DOHH2 (cell line): ENCODE measurements around the gene GALK2.

ENCODE experiments used
- H3F3A ChIP-seq: fragments of 200-600 bp; sonication (generic), shearing (Covaris generic); 2 replicates; pipeline ENCODE4 v1.6.0; 2016; ENCODE audit warnings: antibody characterized with exemption, mild to moderate bottlenecking; ENCODE audit not compliant: control insufficient read depth, insufficient read depth
- H3K27ac ChIP-seq: fragments of 200-600 bp; sonication (generic); 2 replicates; pipeline ENCODE4 v1.5.1; 2014; ENCODE audit warnings: low read depth, mild to moderate bottlenecking, low read length, moderate library complexity
- H3K27me3 ChIP-seq: fragments of 200-600 bp; sonication (generic); 2 replicates; pipeline ENCODE4 v1.6.1; 2014; ENCODE audit warnings: mild to moderate bottlenecking, low read length, mixed read lengths; ENCODE audit not compliant: control insufficient read depth
- H3K36me3 ChIP-seq: fragments of 200-600 bp; sonication (generic); 2 replicates; pipeline ENCODE4 v1.6.1; 2014; ENCODE audit warnings: mild to moderate bottlenecking, low read length, moderate library complexity, mixed read lengths; ENCODE audit not compliant: control insufficient read depth
- H3K4me1 ChIP-seq: fragments of 200-600 bp; sonication (generic); 2 replicates; pipeline ENCODE4 v1.6.1; 2014; ENCODE audit warnings: mild to moderate bottlenecking, low read length, mixed read lengths; ENCODE audit not compliant: control insufficient read depth
- H3K4me2 ChIP-seq: fragments of 200-600 bp; sonication (generic); 2 replicates; pipeline ENCODE4 v1.6.0; 2014; ENCODE audit warnings: mild to moderate bottlenecking, low read length, moderate library complexity
- H3K4me3 ChIP-seq: fragments of 200-600 bp; sonication (generic); 2 replicates; pipeline ENCODE4 v1.5.1; 2014; ENCODE audit warnings: mild to moderate bottlenecking, low read length, mixed read lengths
- H3K79me2 ChIP-seq: fragments of 200-600 bp; sonication (generic); 2 replicates; pipeline ENCODE4 v1.6.1; 2014; ENCODE audit warnings: mild to moderate bottlenecking, low read length, mixed read lengths; ENCODE audit not compliant: control insufficient read depth
- H3K9me2 ChIP-seq: fragments of 200-600 bp; sonication (generic); replicated peaks from 2 replicates; pipeline ENCODE4 v1.6.1; 2014; ENCODE audit warnings: mild to moderate bottlenecking, low read length, mixed read lengths; ENCODE audit not compliant: control insufficient read depth
- H3K9me3 ChIP-seq: fragments of 200-600 bp; sonication (generic); 2 replicates; pipeline ENCODE4 v1.6.1; 2014; ENCODE audit warnings: antibody characterized with exemption, low read length, mixed read lengths; ENCODE audit not compliant: control insufficient read depth, insufficient read depth
- H4K20me1 ChIP-seq: fragments of 200-600 bp; sonication (generic); 2 replicates; pipeline ENCODE4 v1.6.0; 2014; ENCODE audit warnings: low read depth, mild to moderate bottlenecking, antibody characterized with exemption, low read length, moderate library complexity; ENCODE audit not compliant: control insufficient read depth, insufficient read depth
- CTCF ChIP-seq: fragments of 200-600 bp; sonication (generic); IDR thresholded peaks from one replicate; pipeline ENCODE4 v1.5.1; 2014; ENCODE audit warnings: antibody characterized with exemption, mild to moderate bottlenecking, low read depth, low read length; ENCODE audit not compliant: poor library complexity, severe bottlenecking
- EZH2phosphoT487 ChIP-seq: fragments of 200-600 bp; sonication (generic); IDR thresholded peaks from 2 replicates; pipeline ENCODE4 v1.6.1; 2017; ENCODE audit warnings: borderline replicate concordance, mild to moderate bottlenecking, antibody characterized with exemption, low read length, moderate library complexity, mixed read lengths

The GALK2 gene

DNA sequence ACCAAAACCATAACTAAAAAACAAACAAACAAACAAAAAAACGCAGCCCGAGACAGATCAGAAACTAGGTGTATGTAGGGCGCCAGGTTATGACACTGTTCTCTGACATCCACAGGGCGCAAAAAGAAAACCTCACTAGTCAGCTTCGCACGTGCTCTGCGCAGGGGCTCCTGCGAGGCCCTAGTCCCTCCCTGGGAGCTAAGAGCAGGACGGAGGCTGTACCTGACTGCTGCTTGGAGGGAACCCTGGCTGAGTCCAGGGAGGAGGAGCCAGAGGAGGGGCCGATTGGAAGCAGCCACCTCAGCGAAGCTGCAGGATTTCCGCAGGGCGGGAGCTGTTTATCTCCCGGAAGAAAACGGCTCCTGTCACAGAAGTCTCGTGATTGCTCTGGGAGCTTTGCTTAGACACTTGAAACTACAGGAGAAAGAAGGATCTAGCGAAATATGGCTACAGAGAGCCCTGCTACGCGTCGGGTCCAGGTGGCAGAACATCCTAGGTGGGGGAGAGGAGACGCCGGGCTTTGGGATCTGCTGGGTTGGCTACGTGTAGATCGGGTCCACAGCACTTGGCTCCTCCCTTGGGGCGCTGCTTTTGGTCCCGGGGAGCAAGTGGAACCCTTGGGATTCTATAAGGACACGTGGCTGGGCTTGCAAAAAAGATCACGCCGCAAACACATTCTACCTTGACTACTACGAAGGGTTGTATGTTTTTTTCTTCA is at the start of gene GALK2:
Gene GALK2 (plus strand): TSS at position 368 of the 718 bp plus-strand sequence. CDS start 76 bp downstream, at position 444.
- H3K79me2 ChIP-seq = peaks cover 48% of the 10 kb centered on the region
- peaks cover 6% of the 10 kb centered on the region; the same call in 1 of the 2 replicates for H3K36me3 ChIP-seq
- no peaks in the 10 kb centered on the region for H3K27me3 ChIP-seq
- peak within 1 kb of the TSS; percentile 62 for H3K27ac ChIP-seq
- TF ChIP-seq CTCF = no peak
- TF ChIP-seq EZH2phosphoT487 = no peak
- peak within 1 kb of the TSS; percentile 92 for H3K4me3 ChIP-seq
- H3K9me3 ChIP-seq = no peaks in the 10 kb centered on the region
- peaks cover 23% of the 10 kb centered on the region for H3K4me1 ChIP-seq
- peak within 1 kb of the TSS; percentile 62 for H3K4me2 ChIP-seq
- no peaks in the 10 kb centered on the region for H4K20me1 ChIP-seq
- no peaks in the 10 kb centered on the region for H3K9me2 ChIP-seq
- H3F3A ChIP-seq = peaks cover 7% of the 10 kb centered on the region

DNA sequence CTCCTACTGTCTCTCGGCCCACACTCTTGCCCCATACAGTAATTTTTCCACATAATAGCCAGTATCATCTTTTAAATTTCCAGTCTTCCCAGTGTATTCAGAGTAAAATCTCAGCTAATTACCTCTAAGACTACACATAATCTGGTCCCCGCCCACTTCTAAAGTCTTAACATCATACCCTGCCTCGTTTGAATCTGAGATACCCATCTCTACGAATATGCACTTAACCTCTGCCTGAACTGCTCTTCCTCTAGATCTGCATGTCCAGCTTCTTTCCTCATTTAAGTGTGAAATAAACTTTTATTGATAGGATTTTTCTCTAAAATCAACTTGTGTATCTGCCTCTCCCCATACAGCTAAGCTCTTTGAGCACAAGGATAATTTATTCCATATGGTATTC is 49.2 kb upstream of the GALK2 start:
- H3K79me2 ChIP-seq = no peaks in the 10 kb centered on the region
- no peaks in the 10 kb centered on the region for H3K4me1 ChIP-seq
- H4K20me1 ChIP-seq = no peaks in the 10 kb centered on the region
- TF ChIP-seq CTCF = no peak
- no peak overlapping the region for H3K4me2 ChIP-seq
- peaks cover 18% of the 10 kb centered on the region for H3K36me3 ChIP-seq
- no peak overlapping the region for H3K27ac ChIP-seq
- H3K27me3 ChIP-seq = no peaks in the 10 kb centered on the region
- no peaks in the 10 kb centered on the region for H3K9me3 ChIP-seq
- peaks cover 6% of the 10 kb centered on the region; the same call in 1 of the 2 replicates for H3F3A ChIP-seq
- H3K4me3 ChIP-seq = no peak overlapping the region
- H3K9me2 ChIP-seq = no peaks in the 10 kb centered on the region

GRCh38 chr15:49121901-49122300 is 48.1 kb upstream of the GALK2 start:
- TF ChIP-seq EZH2phosphoT487 = no peak
- no peak for TF ChIP-seq CTCF
- Histone ChIP-seq H3K27me3 (no peaks in the 10 kb centered on the region), H3K36me3 (peaks cover 19% of the 10 kb centered on the region)

More at GRCh38 chr15:49121901-49122300, 48.1 kb upstream of the GALK2 start:
- Histone ChIP-seq H3F3A (peaks cover 6% of the 10 kb centered on the region; the same call in 1 of the 2 replicates), H4K20me1 (no peaks in the 10 kb centered on the region), H3K4me1 (no peaks in the 10 kb centered on the region), H3K9me3 (no peaks in the 10 kb centered on the region), H3K79me2 (no peaks in the 10 kb centered on the region), H3K27ac (no peak overlapping the region), H3K4me2 (no peak overlapping the region), H3K9me2 (no peaks in the 10 kb centered on the region), H3K4me3 (no peak overlapping the region)
